GM21717 (cell line): ENCODE results near the gene GPR143.
A peak's percentile ranks its signal among the peaks of the same experiment; 100 is the strongest.

Experiments used
- ATAC-seq: cut with Tn5 transposase; IDR thresholded peaks from one replicate; pipeline ENCODE4 v1.9.1; 2021; ENCODE audit warnings: mild to moderate bottlenecking, moderate library complexity; ENCODE audit not compliant: unreplicated experiment

The GPR143 gene

GRCh38 chrX:9677098-9677739 lies 88.4 kb downstream of the GPR143 start:
- peak; percentile 98 for ATAC-seq

- ATAC-seq, result peak; percentile 6
Observed at GRCh38 chrX:9676738-9677097, 88.9 kb downstream of the GPR143 start.

GRCh38 chrX:9676306-9676705 lies 89.3 kb downstream of the GPR143 start:
- no peak for ATAC-seq
